NCI-H345 treated with DMSO at 0.1 percent for 48 hours (cell line): ENCODE results near the gene ROR2.
A peak's percentile ranks its signal among the peaks of the same experiment; 100 is the strongest.

Source experiments
- DNase-seq: peaks from one replicate; lab custom pipeline; 2025; ENCODE audit not compliant: unreplicated experiment; lab: John Stamatoyannopoulos, UW

ROR2 gene

DNA sequence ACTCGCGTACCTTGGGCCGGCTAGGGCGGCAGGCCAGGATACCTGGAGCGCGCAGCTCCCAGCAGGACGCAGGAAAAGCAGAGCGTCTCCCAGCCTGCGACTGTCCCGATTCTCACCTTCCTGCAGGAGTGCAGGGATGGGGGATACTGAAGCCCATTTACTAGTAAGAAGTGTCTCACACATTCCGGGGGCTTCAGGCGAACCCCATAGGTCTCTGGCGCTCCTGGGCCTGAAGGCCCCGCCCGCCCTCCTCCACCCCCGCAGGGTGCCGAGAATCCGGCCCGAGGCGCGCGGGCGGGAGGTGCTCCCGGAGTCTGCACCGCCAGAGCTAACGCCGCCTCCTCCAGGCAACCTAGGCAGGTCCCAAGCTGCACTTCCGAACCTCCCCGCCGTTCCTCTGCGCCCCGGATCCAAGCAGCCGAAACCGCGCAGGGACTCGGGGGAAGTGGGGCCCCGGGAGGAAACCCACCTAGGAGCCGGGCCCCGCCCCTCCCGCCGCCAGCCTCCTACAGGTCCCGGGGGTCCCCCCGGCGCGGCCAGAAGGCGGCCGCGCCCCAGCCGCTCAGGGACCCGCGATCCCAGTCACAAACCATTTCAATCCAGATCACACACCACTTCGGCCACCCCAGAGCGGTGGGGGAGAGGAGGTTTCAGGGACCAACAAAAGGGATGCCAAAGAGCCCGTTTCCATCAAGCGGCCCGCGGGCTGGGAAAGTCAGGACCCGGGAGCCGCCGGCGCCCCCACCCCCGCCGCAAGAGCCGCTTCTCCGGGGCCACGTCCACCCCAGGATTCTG, 1.2 kb downstream of the ROR2 start:
- no peak for DNase-seq

DNA sequence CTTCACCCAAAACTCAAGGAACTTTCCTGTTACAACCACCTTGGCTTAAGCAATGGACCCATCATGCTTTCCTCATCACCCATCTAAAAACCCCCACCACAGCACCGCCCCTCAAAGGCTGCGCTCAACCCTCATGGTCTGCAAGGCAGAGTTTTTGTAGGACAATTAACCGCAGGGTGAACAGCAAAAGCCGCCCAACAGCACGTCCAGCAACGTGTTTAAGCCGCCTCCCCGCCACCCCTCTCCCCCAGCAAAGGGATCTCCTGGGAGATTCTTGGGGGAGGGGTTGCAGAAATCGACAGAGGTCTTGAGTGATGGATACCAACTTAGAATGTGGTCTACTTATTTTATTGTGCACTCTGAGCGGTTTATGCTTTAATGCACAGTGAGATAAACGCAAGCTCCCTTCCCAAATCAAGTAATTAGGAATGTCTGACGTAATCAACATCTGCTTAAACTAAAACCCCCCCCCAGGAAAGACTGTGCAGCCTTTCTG, 1.9 kb downstream of the ROR2 start:
- DNase-seq = no peak

DNA sequence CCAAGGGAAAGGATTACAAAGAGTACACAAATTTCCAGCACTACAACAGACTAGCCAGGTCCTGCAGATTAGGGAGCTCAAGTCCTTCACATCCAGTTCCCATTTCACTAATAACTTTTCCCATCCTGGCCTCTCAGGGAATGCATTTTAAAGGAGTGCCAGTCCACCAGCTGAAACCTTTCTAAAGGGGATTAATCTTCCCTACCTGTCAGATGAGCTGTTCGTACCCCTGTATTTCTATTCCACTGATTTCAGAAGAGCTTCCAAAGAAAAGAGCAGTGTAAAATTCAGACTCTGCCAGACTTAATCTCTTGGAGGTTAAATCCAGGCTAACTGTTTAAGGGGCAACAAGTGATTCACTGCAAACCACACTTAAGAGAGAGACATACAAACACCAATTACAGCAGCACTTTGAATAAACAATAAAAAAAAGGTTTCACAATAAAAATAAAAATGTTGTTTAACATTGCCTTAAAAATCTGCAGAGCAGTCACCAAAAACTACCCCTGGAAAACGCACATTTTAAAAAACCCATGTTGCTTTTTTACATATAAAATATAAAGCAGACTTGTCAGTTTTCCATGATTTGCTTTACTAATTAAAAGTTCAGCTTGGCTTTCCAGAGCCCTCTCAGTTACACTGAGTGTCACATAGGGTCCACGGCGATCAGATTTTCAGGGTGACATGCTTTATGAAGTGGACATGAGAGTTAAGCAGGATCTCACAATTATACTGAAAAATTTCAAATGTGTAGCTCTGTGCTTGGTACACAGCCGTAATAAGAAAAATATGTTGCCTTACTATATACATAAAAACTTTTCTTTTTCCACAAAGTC, 3.2 kb downstream of the ROR2 start:
- DNase-seq = no peak

DNA sequence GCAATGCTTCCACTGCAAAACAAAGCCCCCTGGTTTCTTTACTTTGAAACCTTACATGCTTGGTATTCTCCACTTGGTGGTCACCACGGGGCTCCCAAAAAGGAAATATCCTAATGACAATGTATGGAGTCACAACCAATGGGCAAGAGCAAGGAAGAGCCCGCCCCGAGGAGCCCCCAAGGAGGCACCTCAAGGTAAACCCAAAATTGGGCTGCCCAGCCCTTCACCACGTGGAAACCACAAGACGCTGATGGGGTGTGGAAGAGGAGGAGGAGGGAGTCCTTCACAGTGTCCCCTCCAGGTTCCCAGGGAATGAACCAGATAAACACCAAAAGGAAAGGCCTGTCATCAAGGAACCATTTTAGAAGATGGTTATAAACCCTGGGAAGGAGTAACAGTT, 3.8 kb downstream of the ROR2 start:
- DNase-seq = no peak

DNA sequence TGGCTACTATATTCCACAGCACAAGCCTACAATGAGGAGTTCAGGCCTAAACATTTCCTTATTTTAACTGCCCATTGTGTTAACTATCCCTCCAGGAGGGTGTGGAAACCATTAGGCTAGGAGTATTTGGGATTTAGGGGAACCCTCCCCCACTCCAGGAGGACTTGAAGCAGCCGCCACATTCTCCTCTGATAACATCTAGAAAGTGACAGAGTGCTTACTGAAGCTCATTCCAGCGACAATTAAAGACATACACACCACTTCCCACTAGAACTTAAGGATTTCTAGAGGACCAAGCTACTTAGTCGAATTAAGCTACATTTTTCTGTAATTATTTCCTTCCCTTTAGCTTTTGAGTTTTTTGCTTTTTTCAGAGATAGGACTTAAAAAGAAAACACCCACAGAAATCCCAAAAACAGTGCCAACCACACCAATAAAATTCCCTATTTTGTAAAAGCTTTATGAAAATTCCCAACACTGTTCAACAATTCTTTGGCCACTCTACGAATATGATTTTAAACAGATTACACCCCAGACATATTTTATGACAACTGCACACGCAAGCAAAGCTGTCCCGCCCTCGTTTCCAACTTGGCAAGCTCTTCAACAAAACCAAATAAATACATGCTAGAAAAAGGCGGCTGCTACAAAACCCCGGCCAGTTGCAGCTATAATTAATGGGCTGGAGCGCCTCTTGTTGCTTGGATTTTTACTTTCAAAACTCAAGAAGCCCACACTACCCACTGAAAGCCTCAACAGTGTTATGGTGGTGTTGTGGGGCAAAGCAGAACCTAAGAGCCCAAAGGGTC, 4.5 kb downstream of the ROR2 start:
- DNase-seq = no peak

DNA sequence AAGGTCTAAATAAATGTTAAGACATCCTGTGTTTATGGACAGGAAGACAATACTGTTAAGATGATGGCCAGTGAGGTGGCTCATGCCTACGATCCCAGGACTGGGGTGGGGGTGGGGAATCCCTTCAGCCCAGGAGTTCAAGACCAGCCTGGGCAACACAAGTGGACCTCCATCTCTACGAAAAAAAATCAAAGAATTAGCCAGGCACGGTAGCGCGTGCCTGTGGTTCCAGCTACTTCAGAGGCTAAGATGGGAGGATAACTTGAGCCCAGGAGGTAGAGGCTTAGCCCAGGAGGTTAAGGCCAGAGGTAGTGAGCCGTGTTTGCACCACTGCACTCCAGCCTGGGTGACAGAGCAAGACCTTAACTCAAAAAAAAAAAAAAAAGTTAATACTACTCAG, 5.3 kb downstream of the ROR2 start:
- DNase-seq = no peak

DNA sequence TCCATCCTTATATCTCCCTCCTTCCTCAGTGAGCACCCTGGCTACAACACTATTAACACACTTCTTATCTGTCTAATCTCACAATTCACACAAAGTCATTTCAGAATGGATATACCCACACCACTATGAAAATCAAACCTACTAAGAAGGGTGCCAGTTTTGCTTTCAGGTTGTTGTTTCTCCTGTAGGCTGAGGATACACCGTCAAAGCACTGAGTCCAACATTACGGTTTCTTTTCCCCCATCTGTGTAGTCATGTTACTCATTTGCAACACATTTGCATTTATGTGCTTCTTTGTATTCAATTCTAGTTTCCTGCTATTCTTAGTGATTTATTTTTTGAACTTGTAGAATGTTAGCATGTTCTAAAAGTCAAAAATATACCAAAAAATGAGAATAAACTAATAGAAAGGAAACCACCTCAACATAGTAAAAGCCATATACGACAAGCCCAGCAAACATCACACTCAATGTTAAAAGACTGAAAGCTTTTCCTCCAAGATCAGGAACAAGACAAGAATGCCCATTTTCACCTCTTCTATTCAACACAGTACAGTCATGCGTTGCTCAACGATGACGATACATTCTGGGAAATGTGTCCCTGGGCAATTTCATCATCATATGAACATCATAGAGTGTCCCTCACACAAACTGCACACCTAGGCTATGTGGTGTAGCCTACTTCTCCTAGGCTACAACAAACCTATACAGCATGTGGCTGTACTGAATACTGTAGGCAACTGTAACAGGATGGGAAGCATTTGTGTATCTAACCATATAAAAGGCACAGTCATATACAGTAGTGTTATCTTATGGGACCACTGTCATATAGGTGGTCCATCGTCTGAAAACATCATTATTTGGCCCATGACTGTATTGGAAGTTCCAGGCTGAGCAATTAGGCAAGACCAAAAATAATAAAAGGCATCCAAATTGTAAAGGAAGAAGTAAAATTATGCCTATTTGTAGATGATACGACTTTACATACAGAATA, 6.3 kb downstream of the ROR2 start:
- no peak for DNase-seq

DNA sequence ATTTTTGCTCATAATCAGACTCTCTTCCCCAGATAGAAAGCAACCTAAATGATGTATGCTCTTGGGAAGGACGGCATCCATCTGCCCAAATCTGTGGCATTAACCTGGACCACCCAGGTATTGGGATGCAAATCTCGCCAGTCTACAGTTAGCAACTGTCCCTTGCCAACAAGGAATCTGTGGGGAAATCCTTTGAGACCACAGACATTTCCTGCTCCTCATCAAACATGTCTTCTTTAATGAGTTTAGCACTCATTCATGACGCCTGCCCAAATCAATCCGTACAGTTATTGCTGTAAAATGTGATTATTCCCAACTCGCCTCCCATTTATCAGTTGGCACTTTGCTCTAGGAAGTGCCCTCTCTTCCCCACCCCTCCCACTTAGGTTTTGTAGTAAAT, 7.8 kb downstream of the ROR2 start:
- no peak for DNase-seq

DNA sequence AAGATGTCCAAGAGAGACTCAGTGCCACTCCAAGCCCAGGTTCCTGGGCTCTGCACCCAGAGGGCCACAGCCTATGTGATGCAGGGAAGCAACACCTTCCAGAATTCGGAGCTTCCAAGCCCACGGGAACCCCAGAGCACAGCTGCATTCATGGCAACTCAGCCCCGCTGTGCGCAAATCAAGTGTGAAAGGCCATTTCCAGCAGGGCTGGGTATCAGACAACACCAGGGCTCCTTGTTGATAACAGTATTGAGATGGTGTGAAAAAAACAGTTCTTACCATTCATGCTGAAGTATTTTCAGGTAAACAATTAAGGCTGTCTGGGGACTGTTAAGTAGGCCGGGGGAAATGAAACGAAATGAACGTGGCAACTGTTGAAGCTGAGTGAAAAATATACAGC, 10.1 kb downstream of the ROR2 start:
- no peak for DNase-seq

DNA sequence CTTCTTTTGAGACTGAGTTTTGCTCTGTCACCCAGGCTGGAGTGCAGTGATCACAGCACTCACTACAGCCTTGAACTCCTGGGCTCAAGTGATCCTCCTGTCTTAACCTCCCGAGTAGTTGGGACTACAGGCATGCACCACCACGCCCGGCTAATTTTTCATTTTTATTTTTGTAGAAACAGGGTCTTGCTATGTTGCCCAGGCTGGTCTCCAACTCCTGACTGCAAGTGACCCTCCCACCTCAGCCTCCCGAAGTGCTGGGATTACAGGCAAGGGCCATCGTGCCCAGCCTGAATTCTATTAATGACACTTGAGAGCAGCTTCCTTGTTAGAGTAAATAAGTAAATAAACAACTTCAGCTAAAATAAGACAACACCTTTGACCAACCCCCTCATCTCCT, 12.3 kb downstream of the ROR2 start:
- DNase-seq = no peak

DNA sequence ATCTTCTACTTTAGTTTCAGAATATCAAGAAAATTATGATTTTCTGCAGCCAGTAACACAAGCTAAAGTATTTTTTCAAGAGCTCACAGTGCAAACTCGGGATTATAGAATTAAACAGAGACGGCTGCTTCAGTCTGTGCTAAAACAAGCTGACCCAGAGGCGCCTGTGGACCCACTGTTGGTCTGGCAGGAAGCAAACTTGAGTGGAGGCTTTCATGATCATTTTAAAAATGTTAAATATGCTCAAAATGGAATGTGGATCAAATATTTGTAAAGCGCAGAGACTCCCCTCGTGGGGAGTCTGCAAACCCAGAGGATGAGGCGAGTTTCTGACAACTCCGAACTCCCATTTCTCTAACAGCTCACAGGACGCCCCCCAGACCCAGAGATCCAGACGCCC, 13.0 kb downstream of the ROR2 start:
- no peak for DNase-seq

DNA sequence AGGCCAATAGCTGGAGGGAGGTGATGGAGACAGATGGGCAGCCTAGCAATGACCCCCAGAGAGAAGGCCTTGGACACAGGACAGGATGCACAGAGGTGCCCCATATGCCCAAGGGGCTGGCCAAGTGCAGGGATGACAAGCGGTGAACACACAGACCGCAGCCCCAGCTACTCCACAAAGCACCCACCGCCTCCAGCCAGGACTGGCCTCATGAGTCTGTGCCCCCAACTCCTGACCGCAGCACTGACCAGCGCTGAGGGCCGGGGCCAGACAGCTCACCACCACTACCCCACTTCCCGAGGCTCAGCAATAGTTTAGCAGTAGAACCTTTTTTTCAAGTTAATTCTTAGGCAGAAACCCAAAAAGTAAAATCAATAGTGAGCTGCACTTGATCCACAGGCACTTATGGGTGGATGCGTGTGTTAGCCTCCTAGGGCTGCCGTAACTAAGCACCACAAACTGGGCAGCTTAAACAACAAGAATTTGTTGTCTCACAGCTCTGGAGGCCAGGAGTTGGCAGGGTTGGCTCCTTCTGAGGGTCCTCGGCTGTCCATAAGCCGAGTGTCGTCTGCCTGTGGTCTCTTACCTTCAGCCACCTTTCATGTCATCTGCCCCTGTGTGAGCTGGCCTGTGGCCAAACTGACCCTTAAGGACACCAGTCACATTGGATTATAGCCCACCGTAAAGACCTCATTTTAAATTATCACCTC, 14.1 kb downstream of the ROR2 start:
- DNase-seq = no peak

DNA sequence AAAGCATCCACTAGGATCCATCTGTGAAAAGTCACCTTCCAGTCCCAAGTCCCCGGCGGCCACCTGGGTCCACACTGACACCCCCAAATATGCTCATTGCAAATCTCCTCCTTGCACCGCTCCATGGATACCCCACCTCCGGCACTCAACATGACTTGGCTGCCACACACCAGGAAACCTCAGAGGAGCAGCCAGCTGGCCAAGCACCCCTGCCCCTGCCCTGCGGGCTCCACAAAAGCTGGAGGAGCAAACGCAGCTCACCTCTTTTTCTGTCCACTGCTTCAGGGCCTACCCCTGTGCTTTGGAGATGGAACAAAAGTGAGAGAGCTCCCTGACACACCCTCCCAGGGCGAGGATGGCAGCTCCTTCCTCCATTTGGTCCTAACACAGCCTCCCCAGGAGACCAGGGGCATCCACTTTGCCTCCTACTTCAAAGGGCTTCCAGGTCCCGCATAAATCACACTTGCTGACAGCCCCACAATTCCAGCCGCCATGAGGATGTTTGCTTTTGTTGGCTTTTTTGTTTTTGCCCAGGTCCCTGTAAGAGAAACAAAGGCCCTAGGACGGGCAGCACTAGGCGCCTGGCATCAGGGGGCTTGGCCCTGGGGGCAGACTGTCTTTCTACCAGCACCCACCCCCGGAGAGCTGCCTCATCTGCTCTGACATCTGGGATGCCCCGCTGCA, 14.8 kb downstream of the ROR2 start:
- peak; percentile 36 for DNase-seq

DNA sequence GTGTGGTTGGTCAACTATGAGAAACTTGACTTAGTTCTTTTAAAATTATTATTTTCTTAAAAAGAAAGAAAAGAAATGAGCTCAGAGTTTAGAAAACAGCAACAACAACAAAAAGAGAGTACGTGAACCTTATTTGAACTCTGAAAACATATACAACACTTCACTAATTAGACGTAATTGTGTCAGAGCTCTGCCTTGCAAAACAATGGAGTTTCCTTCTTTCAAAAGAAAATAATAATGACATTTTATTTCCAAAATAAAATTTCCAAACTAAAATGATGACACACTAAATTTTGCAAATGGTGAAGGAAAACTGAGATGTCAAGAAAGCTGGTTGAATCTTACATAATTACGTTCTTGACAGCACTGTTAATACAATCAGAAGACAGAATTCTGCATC, 15.4 kb downstream of the ROR2 start:
- DNase-seq = no peak

DNA sequence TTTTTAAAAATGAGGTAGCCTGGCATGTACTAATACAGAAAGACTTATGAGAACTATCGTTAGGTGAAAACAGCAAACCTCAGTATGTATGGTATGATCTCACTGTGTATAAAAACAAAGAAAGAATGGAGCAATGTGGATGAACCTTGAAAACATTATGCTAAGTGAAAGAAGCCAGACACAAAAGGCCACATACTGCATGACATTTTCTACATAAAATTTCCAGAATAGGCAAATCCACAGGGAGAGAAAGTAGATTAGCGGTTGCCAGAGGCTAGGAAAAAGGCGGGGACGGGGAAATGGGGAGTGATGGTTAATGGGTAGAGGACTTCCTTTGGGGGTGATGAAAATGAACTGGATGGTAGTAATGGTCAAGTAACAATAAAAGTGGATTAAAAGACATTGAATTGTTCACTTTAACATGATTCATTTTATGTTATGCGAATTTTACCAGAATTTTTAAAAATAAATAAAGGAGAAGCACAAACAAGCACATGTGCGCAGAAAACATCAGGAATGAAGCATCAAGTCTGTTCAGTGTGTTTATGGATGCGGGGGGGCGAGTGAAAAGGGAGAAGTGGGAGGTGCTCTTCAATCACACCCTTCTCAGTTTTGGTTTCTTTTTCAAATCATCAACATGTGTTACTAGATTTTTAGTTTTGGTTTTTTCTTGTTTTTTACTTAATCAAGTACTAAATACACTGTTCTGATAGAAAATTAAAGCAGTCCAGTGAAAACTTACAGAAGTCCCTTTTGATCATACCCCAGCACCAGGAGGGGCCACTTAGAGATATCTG, 16.3 kb downstream of the ROR2 start:
- no peak for DNase-seq

DNA sequence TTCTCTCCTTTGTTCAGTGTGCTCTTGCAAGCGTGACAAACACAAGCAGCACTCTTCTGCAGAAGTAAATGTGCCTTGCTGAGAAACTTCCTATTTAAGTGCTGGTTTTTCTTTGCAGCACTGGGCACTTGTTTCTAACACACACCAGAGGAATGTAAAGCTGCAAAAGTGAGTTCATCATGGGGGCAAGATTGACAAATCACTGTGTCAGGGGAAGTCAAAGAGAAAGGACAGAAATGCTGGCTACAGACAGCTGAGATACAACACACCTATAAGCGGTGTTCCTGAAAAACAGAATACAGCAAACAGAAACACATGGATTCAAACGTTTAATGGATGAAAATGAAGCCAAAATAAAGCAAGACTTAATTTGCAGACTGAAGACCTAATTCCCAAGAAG, 19.6 kb downstream of the ROR2 start:
- DNase-seq = no peak

DNA sequence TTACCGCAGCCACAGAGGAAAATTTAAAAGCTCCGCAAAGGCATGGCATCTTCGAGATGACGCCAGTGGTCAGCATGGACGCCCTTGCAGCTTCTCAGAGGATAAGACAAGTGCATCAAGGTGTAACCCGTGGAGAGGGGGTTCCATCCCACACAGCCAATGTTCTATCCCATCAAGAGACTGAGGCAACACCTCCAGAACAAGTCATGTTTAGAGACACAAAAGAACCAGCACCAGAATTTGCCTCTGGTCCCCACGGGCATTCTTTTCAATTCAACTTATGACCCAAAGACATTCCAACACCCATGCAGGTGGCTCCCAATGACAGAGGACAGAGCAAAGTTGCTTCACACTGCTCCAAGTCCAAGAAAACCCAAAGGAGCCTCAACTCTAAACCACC, 20.7 kb downstream of the ROR2 start:
- DNase-seq = no peak

DNA sequence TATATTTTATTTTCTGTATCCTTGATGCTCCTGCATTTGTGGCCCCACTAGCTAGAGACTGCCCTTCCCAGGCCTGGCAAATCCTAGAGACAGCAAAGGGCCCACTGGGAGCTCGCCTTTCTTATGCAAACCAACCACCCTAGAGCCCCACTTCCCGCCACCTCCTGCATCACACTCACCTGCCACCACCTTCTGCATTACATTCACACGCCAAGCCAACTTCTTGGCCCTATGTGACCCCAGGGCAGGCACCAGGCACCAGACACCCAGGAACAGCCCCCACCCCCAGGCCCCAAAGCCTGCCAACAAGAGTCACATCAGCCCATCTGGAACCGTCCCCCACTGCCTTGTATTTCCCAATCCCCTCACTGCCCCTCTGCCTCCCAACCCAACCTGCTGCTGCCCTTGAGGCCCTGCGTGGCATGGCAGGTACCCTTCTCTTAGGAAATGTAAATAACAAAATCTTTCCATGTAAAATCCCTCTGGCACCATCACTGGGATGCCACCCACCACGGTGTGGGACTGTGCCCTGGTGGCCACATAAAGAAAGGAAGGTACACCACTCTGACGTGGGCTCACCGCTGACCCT, 22.0 kb downstream of the ROR2 start:
- DNase-seq = no peak
